ENCODE measurements around the gene MAP3K2.

MAP3K2 gene

GRCh38 chr2:127360242-127360641 is 27.5 kb downstream of the MAP3K2 start:
- no peak overlapping the region for H2BK12ac ChIP-seq (ENCODE audit: low read length in 2 of 2)
- H3K4me2 ChIP-seq (ENCODE audit: low read length, poor library complexity, severe bottlenecking), result no peak overlapping the region
- WGBS, result no CpG with 5 or more reads among the region's 2 CpGs
- no peak overlapping the region for H4K8ac ChIP-seq (ENCODE audit: low read length)
- no peak overlapping the region for H3K27ac ChIP-seq (ENCODE audit: low read length, poor library complexity, severe bottlenecking)
- no peak overlapping the region for H3K4ac ChIP-seq (ENCODE audit: low read depth in 1 of 2, low read length in 2 of 2)
- H2BK15ac ChIP-seq (ENCODE audit: low read depth, poor library complexity, severe bottlenecking), result no peak overlapping the region
- no peak for DNase-seq
- no peak overlapping the region for H3K14ac ChIP-seq (ENCODE audit: low read length in 2 of 2)
- H3K23ac ChIP-seq (ENCODE audit: low read length in 2 of 2), result no peak overlapping the region
- H3K4me1 ChIP-seq (ENCODE audit: control insufficient read depth, insufficient read depth, low read depth, low read length), result peaks cover 2% of the 10 kb centered on the region
- H3K4me3 ChIP-seq (ENCODE audit: insufficient read depth in 1 of 2, low read depth in 1 of 2, low read length in 2 of 2), result no peak overlapping the region
- H3K79me1 ChIP-seq (replicated peaks; ENCODE audit: low read length, poor library complexity, severe bottlenecking), result peaks cover 4% of the 10 kb centered on the region
- no peaks in the 10 kb centered on the region for H3K27me3 ChIP-seq (ENCODE audit: control insufficient read depth in 1 of 2, insufficient read depth in 1 of 2, low read length in 2 of 2)
- H3K9ac ChIP-seq (ENCODE audit: low read length), result no peak overlapping the region
- no peaks in the 10 kb centered on the region for H3K36me3 ChIP-seq (ENCODE audit: control insufficient read depth in 1 of 2, insufficient read depth in 2 of 2, low read depth in 1 of 2, low read length in 2 of 2)
- no peaks in the 10 kb centered on the region for H3K9me3 ChIP-seq (ENCODE audit: control insufficient read depth, low read length)
- no peak overlapping the region for H2AK5ac ChIP-seq (ENCODE audit: low read length, severe bottlenecking)
- H4K91ac ChIP-seq (ENCODE audit: low read length), result no peak overlapping the region
- H2BK120ac ChIP-seq (ENCODE audit: low read depth, low read length), result no peak overlapping the region
- H3K18ac ChIP-seq (ENCODE audit: low read depth in 1 of 2, low read length in 2 of 2), result no peak overlapping the region
- no peak overlapping the region for H2BK5ac ChIP-seq (ENCODE audit: low read depth, low read length, poor library complexity, severe bottlenecking)
- H2AFZ ChIP-seq (ENCODE audit: low read depth, low read length), result no peak overlapping the region

GRCh38 chr2:127359520-127359919 is 28.3 kb downstream of the MAP3K2 start:
- H3K36me3 ChIP-seq (ENCODE audit: control insufficient read depth in 1 of 2, insufficient read depth in 2 of 2, low read depth in 1 of 2, low read length in 2 of 2), result no peaks in the 10 kb centered on the region
- H2AK5ac ChIP-seq (ENCODE audit: low read length, severe bottlenecking), result no peak overlapping the region
- no peak overlapping the region for H3K27ac ChIP-seq (ENCODE audit: low read length, poor library complexity, severe bottlenecking)
- peaks cover 4% of the 10 kb centered on the region for H3K79me1 ChIP-seq (replicated peaks; ENCODE audit: low read length, poor library complexity, severe bottlenecking)
- no peak overlapping the region for H4K91ac ChIP-seq (ENCODE audit: low read length)
- H3K9me3 ChIP-seq (ENCODE audit: control insufficient read depth, low read length), result no peaks in the 10 kb centered on the region
- H3K4ac ChIP-seq (ENCODE audit: low read depth in 1 of 2, low read length in 2 of 2), result no peak overlapping the region
- H4K8ac ChIP-seq (ENCODE audit: low read length), result no peak overlapping the region
- H3K14ac ChIP-seq (ENCODE audit: low read length in 2 of 2), result no peak overlapping the region
- no peaks in the 10 kb centered on the region for H3K27me3 ChIP-seq (ENCODE audit: control insufficient read depth in 1 of 2, insufficient read depth in 1 of 2, low read length in 2 of 2)
- no peak overlapping the region for H2BK120ac ChIP-seq (ENCODE audit: low read depth, low read length)
- H3K4me3 ChIP-seq (ENCODE audit: insufficient read depth in 1 of 2, low read depth in 1 of 2, low read length in 2 of 2), result no peak overlapping the region
- H2BK15ac ChIP-seq (ENCODE audit: low read depth, poor library complexity, severe bottlenecking), result no peak overlapping the region
- no peak overlapping the region for H2AFZ ChIP-seq (ENCODE audit: low read depth, low read length)
- H3K18ac ChIP-seq (ENCODE audit: low read depth in 1 of 2, low read length in 2 of 2), result no peak overlapping the region
- H2BK12ac ChIP-seq (ENCODE audit: low read length in 2 of 2), result no peak overlapping the region
- H2BK5ac ChIP-seq (ENCODE audit: low read depth, low read length, poor library complexity, severe bottlenecking), result no peak overlapping the region
- DNase-seq, result no peak
- 54% methylated on average over 5 of the region's 5 CpGs for WGBS
- H3K4me2 ChIP-seq (ENCODE audit: low read length, poor library complexity, severe bottlenecking), result no peak overlapping the region
- peaks cover 2% of the 10 kb centered on the region for H3K4me1 ChIP-seq (ENCODE audit: control insufficient read depth, insufficient read depth, low read depth, low read length)
- no peak overlapping the region for H3K9ac ChIP-seq (ENCODE audit: low read length)
- no peak overlapping the region for H3K23ac ChIP-seq (ENCODE audit: low read length in 2 of 2)

GRCh38 chr2:127358971-127359370 is 28.8 kb downstream of the MAP3K2 start:
- no peak overlapping the region for H2BK5ac ChIP-seq (ENCODE audit: low read depth, low read length, poor library complexity, severe bottlenecking)
- no peaks in the 10 kb centered on the region for H3K9me3 ChIP-seq (ENCODE audit: control insufficient read depth, low read length)
- peaks cover 4% of the 10 kb centered on the region for H3K79me1 ChIP-seq (replicated peaks; ENCODE audit: low read length, poor library complexity, severe bottlenecking)
- no peak overlapping the region for H2AK5ac ChIP-seq (ENCODE audit: low read length, severe bottlenecking)
- H4K8ac ChIP-seq (ENCODE audit: low read length), result no peak overlapping the region
- H4K91ac ChIP-seq (ENCODE audit: low read length), result no peak overlapping the region
- no peak overlapping the region for H2BK15ac ChIP-seq (ENCODE audit: low read depth, poor library complexity, severe bottlenecking)
- no peak overlapping the region for H3K4me2 ChIP-seq (ENCODE audit: low read length, poor library complexity, severe bottlenecking)
- no peak overlapping the region for H3K4me3 ChIP-seq (ENCODE audit: insufficient read depth in 1 of 2, low read depth in 1 of 2, low read length in 2 of 2)
- no CpG with 5 or more reads among the region's 2 CpGs for WGBS
- no peak overlapping the region for H2BK12ac ChIP-seq (ENCODE audit: low read length in 2 of 2)
- no peak overlapping the region for H3K27ac ChIP-seq (ENCODE audit: low read length, poor library complexity, severe bottlenecking)
- peaks cover 2% of the 10 kb centered on the region for H3K4me1 ChIP-seq (ENCODE audit: control insufficient read depth, insufficient read depth, low read depth, low read length)
- H2BK120ac ChIP-seq (ENCODE audit: low read depth, low read length), result no peak overlapping the region
- H3K18ac ChIP-seq (ENCODE audit: low read depth in 1 of 2, low read length in 2 of 2), result no peak overlapping the region
- DNase-seq, result no peak
- no peak overlapping the region for H2AFZ ChIP-seq (ENCODE audit: low read depth, low read length)
- H3K4ac ChIP-seq (ENCODE audit: low read depth in 1 of 2, low read length in 2 of 2), result no peak overlapping the region
- no peak overlapping the region for H3K9ac ChIP-seq (ENCODE audit: low read length)
- no peak overlapping the region for H3K14ac ChIP-seq (ENCODE audit: low read length in 2 of 2)
- H3K23ac ChIP-seq (ENCODE audit: low read length in 2 of 2), result no peak overlapping the region
- no peaks in the 10 kb centered on the region for H3K27me3 ChIP-seq (ENCODE audit: control insufficient read depth in 1 of 2, insufficient read depth in 1 of 2, low read length in 2 of 2)
- H3K36me3 ChIP-seq (ENCODE audit: control insufficient read depth in 1 of 2, insufficient read depth in 2 of 2, low read depth in 1 of 2, low read length in 2 of 2), result no peaks in the 10 kb centered on the region

GRCh38 chr2:127358044-127358443 is 29.7 kb downstream of the MAP3K2 start:
- Histone ChIP-seq H2AK5ac (ENCODE audit: low read length, severe bottlenecking) (no peak overlapping the region), H3K27me3 (ENCODE audit: control insufficient read depth in 1 of 2, insufficient read depth in 1 of 2, low read length in 2 of 2) (no peaks in the 10 kb centered on the region), H3K27ac (ENCODE audit: low read length, poor library complexity, severe bottlenecking) (no peak overlapping the region), H3K9me3 (ENCODE audit: control insufficient read depth, low read length) (no peaks in the 10 kb centered on the region), H2BK12ac (ENCODE audit: low read length in 2 of 2) (no peak overlapping the region), H3K79me1 (replicated peaks; ENCODE audit: low read length, poor library complexity, severe bottlenecking) (peaks cover 4% of the 10 kb centered on the region), H2AFZ (ENCODE audit: low read depth, low read length) (no peak overlapping the region), H3K4me3 (ENCODE audit: insufficient read depth in 1 of 2, low read depth in 1 of 2, low read length in 2 of 2) (no peak overlapping the region), H4K91ac (ENCODE audit: low read length) (no peak overlapping the region), H2BK5ac (ENCODE audit: low read depth, low read length, poor library complexity, severe bottlenecking) (no peak overlapping the region), H3K36me3 (ENCODE audit: control insufficient read depth in 1 of 2, insufficient read depth in 2 of 2, low read depth in 1 of 2, low read length in 2 of 2) (no peaks in the 10 kb centered on the region), H3K4me1 (ENCODE audit: control insufficient read depth, insufficient read depth, low read depth, low read length) (peaks cover 2% of the 10 kb centered on the region), H3K9ac (ENCODE audit: low read length) (no peak overlapping the region), H3K4ac (ENCODE audit: low read depth in 1 of 2, low read length in 2 of 2) (no peak overlapping the region), H3K14ac (ENCODE audit: low read length in 2 of 2) (no peak overlapping the region), H2BK15ac (ENCODE audit: low read depth, poor library complexity, severe bottlenecking) (no peak overlapping the region), H2BK120ac (ENCODE audit: low read depth, low read length) (no peak overlapping the region), H3K18ac (ENCODE audit: low read depth in 1 of 2, low read length in 2 of 2) (no peak overlapping the region), H3K4me2 (ENCODE audit: low read length, poor library complexity, severe bottlenecking) (no peak overlapping the region), H4K8ac (ENCODE audit: low read length) (no peak overlapping the region), H3K23ac (ENCODE audit: low read length in 2 of 2) (no peak overlapping the region)
- DNase-seq, result peak; percentile 8
- 99% methylated on average over 3 of the region's 3 CpGs for WGBS
